SU-DHL-6 (cell line): ENCODE data around the gene DNAJB2.

Source experiments
- H2AFZ ChIP-seq: fragments of 200-600 bp; sonication (generic); 2 replicates; pipeline ENCODE4 v1.6.1; 2014; ENCODE audit warnings: low read depth, mild to moderate bottlenecking, moderate library complexity, mixed read lengths, antibody characterized with exemption, low read length; ENCODE audit not compliant: severe bottlenecking
- H3F3A ChIP-seq: fragments of 200-600 bp; shearing (Covaris generic); 2 replicates; pipeline ENCODE4 v1.6.0; 2016; ENCODE audit warnings: antibody characterized with exemption, mild to moderate bottlenecking; ENCODE audit not compliant: insufficient read depth
- H3K27ac ChIP-seq: fragments of 200-600 bp; sonication (generic); 2 replicates; pipeline ENCODE4 v1.5.1; 2016; ENCODE audit warnings: low read depth, mild to moderate bottlenecking, low read length, moderate library complexity, mixed read lengths
- H3K27me3 ChIP-seq: fragments of 200-600 bp; sonication (generic), shearing (Covaris generic); 2 replicates; pipeline ENCODE4 v1.6.0; 2014; ENCODE audit warnings: mild to moderate bottlenecking, low read length
- H3K36me3 ChIP-seq: fragments of 200-600 bp; sonication (generic); 2 replicates; pipeline ENCODE4 v1.6.1; 2014; ENCODE audit warnings: mild to moderate bottlenecking, low read length, mixed read lengths
- H3K4me2 ChIP-seq: fragments of 300-600, 200-600 bp; shearing (Covaris generic), sonication (generic); 2 replicates; pipeline ENCODE4 v1.6.0; 2014; ENCODE audit warnings: low read length, low read depth, mild to moderate bottlenecking; ENCODE audit not compliant: poor library complexity, severe bottlenecking
- H3K4me3 ChIP-seq: fragments of 200-600 bp; sonication (generic); 2 replicates; pipeline ENCODE4 v1.5.1; 2014; ENCODE audit warnings: antibody characterized with exemption, low read length, mild to moderate bottlenecking, mixed read lengths; ENCODE audit not compliant: insufficient read depth, poor library complexity, severe bottlenecking
- H3K79me2 ChIP-seq: fragments of 200-600 bp; sonication (generic); 2 replicates; pipeline ENCODE4 v1.6.1; 2014; ENCODE audit warnings: mild to moderate bottlenecking, low read length, moderate library complexity; ENCODE audit not compliant: insufficient read depth
- H3K9ac ChIP-seq: fragments of 200-600 bp; sonication (generic); 2 replicates; pipeline ENCODE4 v1.7.0; 2014; ENCODE audit warnings: mild to moderate bottlenecking, low read length
- H3K9me2 ChIP-seq: fragments of 200-600 bp; sonication (generic); replicated peaks from 2 replicates; pipeline ENCODE4 v1.6.1; 2014; ENCODE audit warnings: low read length; ENCODE audit not compliant: insufficient read depth
- H3K9me3 ChIP-seq: fragments of 200-600 bp; sonication (generic); 2 replicates; pipeline ENCODE4 v1.6.1; 2014; ENCODE audit warnings: low read length, mixed read lengths; ENCODE audit not compliant: insufficient read depth
- H4K20me1 ChIP-seq: fragments of 200-600 bp; sonication (generic); 2 replicates; pipeline ENCODE4 v1.6.1; 2014; ENCODE audit warnings: low read depth, mild to moderate bottlenecking, antibody characterized with exemption, low read length, moderate library complexity, mixed read lengths
- CTCF ChIP-seq: fragments of 200-600 bp; sonication (generic); IDR thresholded peaks from one replicate; pipeline ENCODE4 v1.5.1; 2017; ENCODE audit warnings: antibody characterized with exemption, mild to moderate bottlenecking, low read length, moderate library complexity; ENCODE audit not compliant: insufficient read depth, poor library complexity, severe bottlenecking
- EZH2phosphoT487 ChIP-seq: fragments of 200-600 bp; sonication (generic), shearing (Covaris generic); conservative IDR thresholded peaks from 2 replicates; pipeline ENCODE4 v1.6.1; 2018; ENCODE audit warnings: mild to moderate bottlenecking, antibody characterized with exemption, low read length, moderate library complexity, mixed read lengths

Gene DNAJB2

GRCh38 chr2:219332542-219332941, 53.4 kb downstream of the DNAJB2 start, which contains the start of gene RESP18:
RESP18 (minus strand) TSS chr2:219332744.
- H4K20me1 ChIP-seq = no peaks in the 10 kb centered on the region
- no peak within 1 kb of the TSS for H3K4me3 ChIP-seq
- no peaks in the 10 kb centered on the region for H3K27me3 ChIP-seq
- H3K9me2 ChIP-seq = no peaks in the 10 kb centered on the region
- no peaks in the 10 kb centered on the region for H3K79me2 ChIP-seq
- H3K9me3 ChIP-seq = no peaks in the 10 kb centered on the region
- H3K27ac ChIP-seq = no peak within 1 kb of the TSS
- H2AFZ ChIP-seq = no peak within 1 kb of the TSS
- no peaks in the 10 kb centered on the region for H3K36me3 ChIP-seq
- TF ChIP-seq CTCF = no peak
- no peak for TF ChIP-seq EZH2phosphoT487
- H3F3A ChIP-seq = no peaks in the 10 kb centered on the region
- H3K9ac ChIP-seq = no peak within 1 kb of the TSS
- no peak within 1 kb of the TSS for H3K4me2 ChIP-seq

- Histone ChIP-seq H2AFZ (no peak overlapping the region), H3K9ac (no peak overlapping the region), H3K9me2 (no peaks in the 10 kb centered on the region), H3K27ac (no peak overlapping the region), H3K79me2 (no peaks in the 10 kb centered on the region), H3K4me3 (no peak overlapping the region), H4K20me1 (no peaks in the 10 kb centered on the region), H3K4me2 (no peak overlapping the region), H3K27me3 (no peaks in the 10 kb centered on the region), H3K9me3 (no peaks in the 10 kb centered on the region), H3K36me3 (no peaks in the 10 kb centered on the region), H3F3A (no peaks in the 10 kb centered on the region)
- TF ChIP-seq CTCF (no peak), EZH2phosphoT487 (no peak)
These were observed 54.9 kb downstream of the DNAJB2 start for GRCh38 chr2:219334076-219334475.

- H3K4me3 ChIP-seq = no peak overlapping the region
These were observed 56.2 kb downstream of the DNAJB2 start for GRCh38 chr2:219335373-219335786.

More at GRCh38 chr2:219335373-219335786, 56.2 kb downstream of the DNAJB2 start:
- H3K9ac ChIP-seq = no peak overlapping the region
- H3K4me2 ChIP-seq = no peak overlapping the region
- H3F3A ChIP-seq = no peaks in the 10 kb centered on the region
- no peaks in the 10 kb centered on the region for H3K27me3 ChIP-seq
- H3K79me2 ChIP-seq = no peaks in the 10 kb centered on the region
- no peaks in the 10 kb centered on the region for H3K9me3 ChIP-seq
- TF ChIP-seq CTCF (no peak), EZH2phosphoT487 (no peak)
- no peaks in the 10 kb centered on the region for H3K36me3 ChIP-seq
- no peaks in the 10 kb centered on the region for H3K9me2 ChIP-seq
- no peaks in the 10 kb centered on the region for H4K20me1 ChIP-seq
- H3K27ac ChIP-seq = no peak overlapping the region
- H2AFZ ChIP-seq = no peak overlapping the region
